ENCODE data around the gene SERINC2.
A peak's percentile ranks its signal among the peaks of the same experiment; 100 is the strongest.

The SERINC2 gene

DNA sequence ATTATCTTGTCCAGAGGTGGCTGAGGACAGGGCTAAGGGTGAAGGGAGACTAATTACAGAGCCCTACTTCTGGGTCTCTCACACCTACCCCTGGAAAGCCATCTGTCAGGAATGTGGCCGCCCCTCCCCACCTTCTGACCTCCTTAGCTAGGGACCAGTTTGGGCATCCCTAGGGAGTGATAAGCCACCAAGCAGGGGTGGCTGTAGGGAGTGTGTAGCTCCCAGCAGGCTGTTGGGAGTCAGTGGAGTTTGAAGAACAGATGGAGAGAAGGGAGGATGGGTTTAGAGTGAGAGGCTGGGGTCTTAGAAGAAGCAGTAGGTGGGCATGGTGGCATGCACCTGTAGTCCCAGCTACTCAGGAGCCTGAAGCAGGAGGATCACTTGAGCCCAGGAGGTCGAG is 808 bp upstream of the SERINC2 start:
- H3K4me3 Mint-ChIP-seq: peak overlapping the region; percentile 86 to 88 (median 87)
- H3K27me3 Mint-ChIP-seq (ENCODE audit: low read depth): peaks cover 40% of the 10 kb centered on the region
- H3K27ac Mint-ChIP-seq: peak overlapping the region; percentile 78 to 92 (median 80)
- H3K9me3 Mint-ChIP-seq: no peaks in the 10 kb centered on the region
- H3K4me1 Mint-ChIP-seq: peaks cover 33% of the 10 kb centered on the region
- peaks cover 2% of the 10 kb centered on the region for H3K36me3 Mint-ChIP-seq (ENCODE audit: low read depth)
- TF ChIP-seq, protein P1, sequence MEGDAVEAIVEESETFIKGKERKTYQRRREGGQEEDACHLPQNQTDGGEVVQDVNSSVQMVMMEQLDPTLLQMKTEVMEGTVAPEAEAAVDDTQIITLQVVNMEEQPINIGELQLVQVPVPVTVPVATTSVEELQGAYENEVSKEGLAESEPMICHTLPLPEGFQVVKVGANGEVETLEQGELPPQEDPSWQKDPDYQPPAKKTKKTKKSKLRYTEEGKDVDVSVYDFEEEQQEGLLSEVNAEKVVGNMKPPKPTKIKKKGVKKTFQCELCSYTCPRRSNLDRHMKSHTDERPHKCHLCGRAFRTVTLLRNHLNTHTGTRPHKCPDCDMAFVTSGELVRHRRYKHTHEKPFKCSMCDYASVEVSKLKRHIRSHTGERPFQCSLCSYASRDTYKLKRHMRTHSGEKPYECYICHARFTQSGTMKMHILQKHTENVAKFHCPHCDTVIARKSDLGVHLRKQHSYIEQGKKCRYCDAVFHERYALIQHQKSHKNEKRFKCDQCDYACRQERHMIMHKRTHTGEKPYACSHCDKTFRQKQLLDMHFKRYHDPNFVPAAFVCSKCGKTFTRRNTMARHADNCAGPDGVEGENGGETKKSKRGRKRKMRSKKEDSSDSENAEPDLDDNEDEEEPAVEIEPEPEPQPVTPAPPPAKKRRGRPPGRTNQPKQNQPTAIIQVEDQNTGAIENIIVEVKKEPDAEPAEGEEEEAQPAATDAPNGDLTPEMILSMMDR (IDR thresholded peaks at IDR 0.05; ENCODE audit: unreplicated experiment in 3 of 3): no peak

DNA sequence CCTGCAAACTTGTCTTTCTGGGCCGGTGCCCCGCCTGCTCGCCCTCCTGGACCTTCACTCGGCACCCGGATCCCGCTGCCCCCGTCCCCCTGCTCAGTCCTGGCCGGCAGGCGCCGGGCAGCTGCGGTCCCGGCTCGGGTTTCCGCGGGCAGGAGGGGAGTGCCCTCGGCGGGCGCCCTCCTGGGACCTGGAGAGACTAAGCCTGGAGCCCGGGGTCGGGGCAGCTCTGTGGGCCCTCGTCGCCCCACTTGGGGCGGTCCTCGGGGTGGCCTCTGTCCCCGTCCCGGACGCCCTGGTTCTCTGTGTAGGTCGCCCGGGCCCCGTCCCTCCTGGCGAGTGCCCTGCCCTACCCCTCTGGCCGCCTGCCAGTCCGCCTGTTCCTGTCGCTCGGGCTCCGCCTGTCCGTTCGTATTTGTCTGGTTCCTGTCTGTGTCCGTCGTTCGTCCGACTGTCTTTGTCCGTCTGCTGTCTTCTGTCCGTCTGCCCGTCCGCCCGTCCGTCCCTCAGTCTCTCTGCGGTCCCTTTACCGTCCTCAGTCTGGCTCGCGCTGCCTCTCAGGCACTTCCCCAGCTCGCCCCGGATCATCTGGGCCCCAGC is 490 bp downstream of the SERINC2 start:
- peaks cover 38% of the 10 kb centered on the region for H3K4me1 Mint-ChIP-seq
- H3K36me3 Mint-ChIP-seq (ENCODE audit: low read depth): peaks cover 7% of the 10 kb centered on the region
- H3K9me3 Mint-ChIP-seq: no peaks in the 10 kb centered on the region
- peak overlapping the region; percentile 98 to 99 (median 98) for H3K4me3 Mint-ChIP-seq
- H3K27ac Mint-ChIP-seq: peak overlapping the region; percentile 92 to 99 (median 96)
- TF ChIP-seq, protein P1 (IDR thresholded peaks at IDR 0.05; ENCODE audit: unreplicated experiment in 3 of 3): no peak
- peaks cover 41% of the 10 kb centered on the region for H3K27me3 Mint-ChIP-seq (ENCODE audit: low read depth)

DNA sequence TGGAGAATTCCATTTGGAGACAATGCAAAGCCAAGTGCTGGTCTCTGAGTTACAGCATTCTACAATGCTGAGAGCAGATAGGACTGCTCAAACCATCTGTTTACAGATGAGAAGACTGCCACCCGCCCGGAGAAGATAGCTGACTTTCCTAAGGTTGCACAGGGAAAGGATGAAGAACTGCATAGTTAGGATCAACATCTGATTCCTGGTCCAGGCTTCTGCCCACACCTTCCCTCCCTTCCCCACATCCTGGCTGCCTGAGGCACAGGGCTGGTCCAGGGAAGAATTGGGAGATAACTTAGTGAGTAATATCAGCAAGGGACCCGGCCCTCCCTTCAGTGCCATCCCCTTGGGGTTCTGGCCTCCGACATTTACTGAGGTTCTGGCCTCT is 2.0 kb downstream of the SERINC2 start:
- Mint-ChIP-seq H3K9me3 (no peaks in the 10 kb centered on the region), H3K36me3 (ENCODE audit: low read depth) (peaks cover 7% of the 10 kb centered on the region), H3K27me3 (ENCODE audit: low read depth) (peaks cover 38% of the 10 kb centered on the region), H3K4me3 (peak overlapping the region; percentile 98 to 99 (median 98)), H3K4me1 (peaks cover 38% of the 10 kb centered on the region), H3K27ac (peak overlapping the region; percentile 92 to 99 (median 96))
- TF ChIP-seq, protein P1 (IDR thresholded peaks at IDR 0.05; ENCODE audit: unreplicated experiment in 3 of 3): no peak

DNA sequence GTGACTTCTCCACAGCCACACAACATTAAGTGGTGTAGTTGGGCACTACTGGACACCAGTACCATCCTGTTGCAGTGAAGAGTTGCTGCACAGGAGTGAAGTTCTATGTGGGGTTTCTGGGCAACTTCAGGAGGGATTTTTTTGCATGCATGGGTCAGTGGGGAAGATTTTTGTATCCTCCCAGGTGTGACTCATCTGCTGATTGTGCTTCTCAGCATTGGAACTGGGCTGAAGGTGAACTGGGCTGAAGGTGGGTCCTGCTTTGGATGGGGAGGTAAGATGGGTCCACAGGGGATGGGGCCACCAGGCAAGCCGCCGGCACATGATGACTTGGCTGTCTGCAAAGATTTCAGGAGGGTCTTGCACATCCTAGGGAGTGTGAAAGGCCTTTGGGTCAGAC is 2.6 kb downstream of the SERINC2 start:
- Mint-ChIP-seq H3K4me1 (peaks cover 38% of the 10 kb centered on the region), H3K4me3 (peak overlapping the region; percentile 67 to 98 (median 70)), H3K27ac (peak overlapping the region; percentile 92 to 99 (median 96)), H3K27me3 (ENCODE audit: low read depth) (peaks cover 34% of the 10 kb centered on the region), H3K36me3 (ENCODE audit: low read depth) (peaks cover 7% of the 10 kb centered on the region), H3K9me3 (no peaks in the 10 kb centered on the region)
- TF ChIP-seq, protein P1 (IDR thresholded peaks at IDR 0.05; ENCODE audit: unreplicated experiment in 3 of 3): no peak

DNA sequence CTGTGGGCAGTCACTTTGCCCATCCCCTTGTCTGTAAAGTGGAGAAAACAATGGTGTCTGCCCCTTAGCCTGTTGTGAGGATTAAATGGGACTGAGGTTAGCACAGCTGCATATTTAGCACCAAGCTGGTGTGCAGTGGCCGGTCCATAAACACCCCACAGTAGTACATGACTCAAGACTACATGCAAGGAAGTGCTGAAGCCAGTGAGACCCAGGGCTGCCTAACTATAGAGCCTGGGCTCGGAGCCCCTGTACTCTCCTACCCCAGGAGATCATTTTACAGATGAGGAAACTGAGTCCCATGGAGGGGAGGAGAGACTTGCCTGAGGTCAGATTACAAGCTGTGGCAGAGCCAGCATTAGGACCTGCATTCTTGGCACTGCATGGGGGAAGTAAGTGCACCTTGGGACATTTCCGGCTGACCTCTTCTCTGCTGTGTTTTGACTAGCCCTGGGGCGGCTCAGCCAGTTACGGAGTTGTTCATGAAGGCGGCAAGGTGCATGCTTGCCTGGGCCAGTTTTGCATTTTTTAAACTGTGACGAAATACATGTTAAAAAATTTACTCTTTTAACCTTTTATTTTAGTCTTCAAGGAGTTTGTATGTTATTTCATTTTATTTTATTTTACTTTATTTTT is 3.2 kb downstream of the SERINC2 start:
- Mint-ChIP-seq H3K27ac (peak overlapping the region; percentile 92 to 99 (median 96)), H3K4me3 (peak overlapping the region; percentile 53 to 98 (median 70)), H3K9me3 (no peaks in the 10 kb centered on the region), H3K36me3 (ENCODE audit: low read depth) (peaks cover 7% of the 10 kb centered on the region), H3K27me3 (ENCODE audit: low read depth) (peaks cover 30% of the 10 kb centered on the region), H3K4me1 (peaks cover 40% of the 10 kb centered on the region)
- TF ChIP-seq, protein P1 (IDR thresholded peaks at IDR 0.05; ENCODE audit: unreplicated experiment in 3 of 3): no peak

Data from nephron (organoid).